HG03575 (cell line): ENCODE data around the gene ECSCR.
"Not testable (repeated sequence)": the region's sequence is repeated elsewhere in the genome, so short reads cannot be mapped to it uniquely, and the experiment has no call there.

Experiments used
- ATAC-seq: cut with Tn5 transposase; IDR thresholded peaks from one replicate; pipeline ENCODE4 v1.9.1; 2021; ENCODE audit not compliant: unreplicated experiment, insufficient number of reproducible peaks, low FRiP score; ENCODE audit errors: extremely low read depth

The ECSCR gene

DNA sequence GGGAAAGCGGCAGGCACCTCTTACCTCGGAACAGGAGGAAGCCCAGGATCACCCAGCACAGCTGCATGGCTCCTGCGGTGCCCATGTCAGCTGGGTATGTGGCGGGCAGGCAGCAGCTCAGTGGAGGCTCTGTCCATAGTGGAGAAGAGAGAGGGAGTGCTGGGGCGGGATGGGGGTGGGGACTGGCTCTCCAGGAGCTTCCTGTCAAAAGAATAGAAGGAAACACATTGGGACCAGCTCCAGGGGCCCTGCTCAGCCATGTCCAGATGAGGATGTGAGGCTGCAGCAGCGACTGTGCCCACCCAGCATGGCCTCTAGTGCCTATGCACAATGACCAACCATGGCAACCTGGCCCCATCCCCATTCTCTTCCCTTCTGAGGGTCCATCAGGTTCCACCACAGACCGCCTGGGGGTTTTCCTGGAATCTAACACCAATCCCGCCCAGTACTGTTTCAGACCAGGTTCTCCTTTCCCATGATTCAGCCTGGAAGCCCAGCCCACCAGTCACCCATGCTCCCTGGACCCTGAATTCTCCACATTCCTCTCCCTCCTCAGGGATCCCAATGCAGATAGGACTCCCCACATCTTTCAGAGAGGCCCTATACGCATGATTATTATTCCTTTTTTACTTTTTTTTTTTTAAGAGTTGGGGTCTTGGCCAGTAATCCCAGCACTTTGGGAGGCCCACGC, at the start of gene ECSCR:
Gene ECSCR, minus strand, starts transcription at position 158 of the 691 bp plus-strand sequence. Its CDS starts 73 bp downstream, at position 85.
- no peak for ATAC-seq

DNA sequence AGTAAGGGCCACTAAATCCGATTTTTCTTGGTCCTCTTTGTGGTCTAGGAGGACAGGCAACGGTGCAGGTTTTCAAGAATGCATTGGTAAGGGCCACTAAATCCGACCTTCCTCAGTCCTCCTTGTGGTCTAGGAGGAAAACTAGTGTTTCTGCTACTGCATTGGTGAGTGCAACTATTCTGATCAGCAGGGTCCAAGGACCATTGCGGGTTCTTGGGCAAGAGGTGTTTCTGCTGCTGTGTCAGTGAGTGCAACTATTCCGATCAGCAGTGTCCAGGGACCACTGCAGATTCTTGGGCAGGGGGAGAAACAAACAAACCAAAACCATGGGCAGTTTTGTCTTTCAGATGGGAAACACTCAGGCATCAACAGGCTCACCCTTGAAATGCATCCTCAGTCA, 42.2 kb upstream of the ECSCR start:
- not testable (repeated sequence) for ATAC-seq

- not testable (repeated sequence) for ATAC-seq
These were observed 41.3 kb upstream of the ECSCR start for GRCh38 chr5:139503879-139504278.

DNA sequence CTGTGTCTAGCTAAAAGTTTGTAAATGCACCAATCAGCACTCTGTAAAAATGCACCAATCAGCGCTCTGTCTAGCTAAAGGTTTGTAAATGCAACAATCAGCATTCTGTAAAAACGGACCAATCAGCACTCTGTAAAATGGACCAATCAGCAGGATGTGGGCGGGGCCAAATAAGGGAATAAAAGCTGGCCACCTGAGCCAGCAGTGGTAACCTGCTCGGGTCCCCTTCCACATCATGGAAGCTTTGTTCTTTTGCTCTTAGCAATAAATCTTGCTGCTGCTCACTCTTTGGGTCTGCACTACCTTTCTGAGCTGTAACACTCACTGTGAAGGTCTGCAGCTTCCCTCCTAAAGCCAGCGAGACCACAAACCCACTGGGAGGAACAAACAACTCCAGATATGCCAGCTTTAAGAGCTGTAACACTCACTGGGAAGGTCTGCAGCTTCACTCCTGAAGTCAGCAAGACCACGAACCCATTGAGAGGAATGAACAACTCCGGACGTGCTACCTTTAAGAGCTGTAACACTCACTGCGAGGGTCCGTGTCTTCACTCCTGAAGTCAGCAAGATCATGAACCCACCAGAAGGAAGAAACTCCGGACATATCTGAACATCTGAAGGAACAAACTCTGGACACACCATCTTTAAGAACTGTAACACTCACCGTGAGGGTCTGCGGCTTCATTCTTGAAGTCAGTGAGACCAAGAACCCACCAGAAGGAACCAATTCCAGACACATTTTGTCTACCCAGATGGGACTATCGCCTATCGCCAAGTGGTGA, 40.7 kb upstream of the ECSCR start:
- ATAC-seq: not testable (repeated sequence)

DNA sequence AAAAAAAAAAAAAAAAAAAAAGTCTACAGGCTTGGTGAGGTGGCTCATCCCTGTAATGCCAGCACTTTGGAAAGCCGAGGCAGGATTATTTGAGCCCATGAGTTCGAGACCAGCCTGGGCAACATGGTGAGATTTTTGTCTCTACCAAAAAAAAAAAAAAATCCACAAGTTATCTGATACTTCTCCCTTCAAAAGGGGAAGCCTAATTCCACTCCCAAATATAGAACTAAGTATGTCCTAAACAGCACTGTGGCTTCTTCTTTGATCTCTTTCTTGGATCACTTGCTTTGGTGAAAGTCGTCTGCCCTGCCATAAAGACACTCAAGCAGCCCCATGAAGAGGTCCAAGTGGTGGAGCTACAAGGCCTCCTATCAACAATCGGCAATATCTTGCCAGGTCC, 38.8 kb upstream of the ECSCR start:
- no peak for ATAC-seq

- no peak for ATAC-seq
These were observed 33.3 kb upstream of the ECSCR start for GRCh38 chr5:139495638-139496435.

- no peak for ATAC-seq
These were observed 32.3 kb upstream of the ECSCR start for GRCh38 chr5:139494832-139495231.

GRCh38 chr5:139494256-139494655, 31.7 kb upstream of the ECSCR start:
- no peak for ATAC-seq

GRCh38 chr5:139492700-139493192, 30.2 kb upstream of the ECSCR start:
- ATAC-seq: no peak

GRCh38 chr5:139488260-139488659, 25.7 kb upstream of the ECSCR start:
- no peak for ATAC-seq

DNA sequence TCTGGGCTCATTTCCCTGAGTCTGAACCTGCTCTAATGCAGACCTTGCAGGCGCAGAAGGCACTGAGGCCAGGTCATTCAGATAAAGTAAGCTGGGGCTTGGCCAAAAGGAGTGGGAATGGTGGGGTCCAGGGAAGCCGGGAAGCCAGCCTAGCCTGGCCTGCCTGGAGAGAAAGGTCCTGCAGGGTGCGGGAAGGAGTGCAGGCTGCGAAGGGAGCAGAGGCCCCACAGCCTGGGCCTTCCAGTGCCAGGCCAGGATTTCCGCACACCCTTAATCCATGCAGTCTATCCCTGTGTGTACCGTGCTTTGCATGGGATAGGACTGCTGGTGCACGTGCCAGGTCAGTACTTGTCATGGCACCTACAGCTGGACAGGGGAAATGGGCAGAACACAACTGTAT, 23.7 kb upstream of the ECSCR start:
- no peak for ATAC-seq

DNA sequence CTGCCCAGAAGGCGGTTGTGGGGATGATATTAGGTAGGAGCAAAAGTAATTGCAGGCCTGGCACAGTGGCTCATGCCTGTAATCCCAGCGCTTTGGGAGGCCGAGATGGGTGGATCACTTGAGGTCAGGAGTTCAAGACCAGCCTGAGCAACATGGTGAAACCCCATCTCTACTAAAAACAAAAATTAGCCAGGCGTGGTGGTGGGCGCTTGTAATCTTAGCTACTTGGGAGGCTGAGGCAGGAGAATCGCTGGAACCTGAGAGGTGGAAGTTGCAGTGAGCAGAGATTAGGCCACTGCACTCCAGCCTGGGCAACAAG, 20.3 kb upstream of the ECSCR start:
- not testable (repeated sequence) for ATAC-seq

DNA sequence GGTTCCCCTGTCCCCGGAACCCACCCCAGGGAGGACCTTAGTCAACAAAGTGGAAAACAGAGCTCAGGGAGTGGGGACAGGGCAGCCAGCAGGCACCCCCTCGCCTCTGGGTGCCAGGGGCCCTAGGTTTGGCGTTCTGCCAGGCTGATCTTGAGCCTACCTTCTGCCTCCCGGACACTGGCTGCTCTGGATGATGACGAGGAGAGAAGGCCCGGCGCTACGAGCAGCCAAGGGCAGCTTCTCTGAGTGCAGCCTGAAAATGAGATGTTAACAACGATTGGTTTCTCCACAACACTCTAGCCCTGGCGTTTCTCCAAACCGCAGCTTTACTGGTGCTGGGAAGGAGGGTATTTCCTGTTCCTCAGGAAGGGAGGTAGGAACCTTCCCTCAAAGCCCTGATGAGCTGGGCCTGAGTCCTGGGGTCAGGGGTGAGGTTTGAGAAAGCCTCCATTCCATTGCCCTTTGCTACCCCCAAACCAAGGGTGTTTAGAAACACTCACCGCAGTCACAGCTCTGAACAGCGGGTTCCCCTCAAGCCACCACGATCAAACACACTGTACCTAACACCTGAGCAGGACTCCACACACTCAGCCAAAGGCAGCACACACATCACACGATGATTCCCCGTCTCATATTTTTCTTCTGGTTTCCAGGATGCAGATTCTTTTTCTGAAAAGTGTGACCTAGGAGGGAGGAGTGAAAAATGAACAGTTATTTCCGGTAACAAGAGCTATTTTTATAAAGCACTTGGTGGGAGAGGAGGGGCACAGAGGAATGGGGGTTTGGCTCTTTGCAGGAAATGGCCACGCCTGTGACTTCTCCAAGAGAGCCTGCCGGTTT, 19.7 kb upstream of the ECSCR start, which contains the start of gene STING1:
Gene STING1, minus strand, starts transcription at position 709 of the 840 bp plus-strand sequence. CDS start 1,054 bp downstream, outside the sequence.
- no peak for ATAC-seq

- no peak for ATAC-seq
These were observed 19.1 kb upstream of the ECSCR start for GRCh38 chr5:139481580-139482049.

- ATAC-seq: no peak
These were observed 18.6 kb upstream of the ECSCR start for GRCh38 chr5:139481122-139481533.

DNA sequence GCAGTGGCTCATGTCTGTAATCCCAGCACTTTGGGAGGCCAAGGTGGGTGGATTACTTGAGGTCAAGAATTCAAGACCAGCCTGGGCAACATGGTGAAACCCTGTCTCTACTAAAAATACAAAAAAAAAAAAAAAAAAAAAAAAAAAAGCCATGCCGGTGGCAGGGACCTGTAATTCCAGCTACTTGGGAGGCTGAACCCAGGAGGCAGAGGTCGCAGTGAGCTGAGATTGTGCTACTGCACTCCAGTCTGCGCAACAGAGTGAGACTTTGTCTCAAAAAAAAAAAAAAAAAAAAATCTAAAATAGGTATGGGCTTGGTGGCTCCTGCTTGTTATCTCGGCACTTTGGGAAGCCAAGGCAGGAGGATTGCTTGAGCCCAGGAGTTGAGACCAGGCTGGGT, 17.2 kb upstream of the ECSCR start:
- not testable (repeated sequence) for ATAC-seq

DNA sequence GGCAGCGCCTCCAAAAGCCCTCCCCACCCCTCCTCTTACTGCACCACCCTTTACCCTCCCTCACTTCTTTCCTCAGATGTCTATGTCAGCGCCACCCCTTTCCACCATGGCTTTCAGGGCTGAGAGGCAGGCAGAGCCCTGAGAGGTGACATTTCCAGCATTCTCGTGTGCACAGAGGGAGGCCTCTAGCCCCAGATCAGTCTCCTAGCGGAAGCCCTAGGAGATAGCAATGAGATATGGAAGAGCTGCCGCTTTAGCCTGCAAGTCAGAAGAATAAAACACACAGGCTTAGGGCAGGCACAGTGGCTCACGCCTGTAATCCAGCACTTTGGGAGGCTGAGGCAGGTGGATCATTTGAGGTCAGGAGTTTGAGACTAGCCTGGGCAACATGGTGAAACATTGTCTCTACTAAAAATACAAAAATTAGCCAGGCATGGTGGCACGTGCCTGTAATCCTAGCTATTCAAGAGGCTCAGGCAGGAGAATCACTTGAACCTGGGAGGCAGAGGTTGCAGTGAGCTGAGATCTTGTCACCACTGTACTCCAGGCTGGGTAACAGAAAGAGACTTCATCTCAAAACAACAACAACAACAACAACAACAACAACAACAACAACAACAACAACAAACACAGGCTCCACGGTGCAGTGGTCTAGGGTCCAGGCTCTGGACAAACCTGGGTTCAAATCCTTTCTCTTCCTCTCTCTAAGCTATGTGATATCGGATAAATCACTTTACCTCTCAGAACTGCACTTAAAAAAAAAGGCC, 16.3 kb upstream of the ECSCR start:
- ATAC-seq: not testable (repeated sequence)
